Stimulated activated memory B cell treated with anti-CD40 and anti-IgM and Interleukin-4, amounts not matched to agents 10 μg/mL and 1 μg/mL and 100 μg/mL, for 72 hours (primary cell): Measurements from ENCODE around the gene MIOS.
"Not testable (repeated sequence)": the region's sequence is repeated elsewhere in the genome, so short reads cannot be mapped to it uniquely, and the experiment has no call there.

Experiments used
- ATAC-seq: fragments of 150-1000 bp; cut with Tn5 transposase; 2 replicates; pipeline ENCODE4 v1.10.0; 2021
- H3K27ac Mint-ChIP-seq: one replicate; pipeline ENCODE4 v1.8.0; 2022; ENCODE audit warnings: mild to moderate bottlenecking, mixed read lengths
- H3K27me3 Mint-ChIP-seq: one replicate; pipeline ENCODE4 v1.8.0; 2022; ENCODE audit warnings: mixed read lengths
- H3K36me3 Mint-ChIP-seq: one replicate; pipeline ENCODE4 v1.8.0; 2022; ENCODE audit warnings: mixed read lengths
- H3K4me1 Mint-ChIP-seq: one replicate; pipeline ENCODE4 v1.8.0; 2022; ENCODE audit warnings: mixed read lengths
- H3K4me3 Mint-ChIP-seq: one replicate; pipeline ENCODE4 v1.8.0; 2022; ENCODE audit warnings: mild to moderate bottlenecking, moderate library complexity, mixed read lengths
- H3K9me3 Mint-ChIP-seq: one replicate; pipeline ENCODE4 v1.8.0; 2022; ENCODE audit warnings: mixed read lengths

Gene MIOS

GRCh38 chr7:7539711-7540110 lies 27.0 kb upstream of the MIOS start:
- H3K4me3 Mint-ChIP-seq = no peak overlapping the region

GRCh38 chr7:7542251-7542835 lies 24.3 kb upstream of the MIOS start:
- H3K27me3 Mint-ChIP-seq = no peaks in the 10 kb centered on the region
- H3K4me3 Mint-ChIP-seq = no peak overlapping the region
- H3K36me3 Mint-ChIP-seq = no peaks in the 10 kb centered on the region
- H3K4me1 Mint-ChIP-seq = no peaks in the 10 kb centered on the region
- H3K27ac Mint-ChIP-seq = no peak overlapping the region
- no peaks in the 10 kb centered on the region for H3K9me3 Mint-ChIP-seq
- ATAC-seq = no peak

More at GRCh38 chr7:7539711-7540110, 27.0 kb upstream of the MIOS start:
- Mint-ChIP-seq H3K36me3 (no peaks in the 10 kb centered on the region), H3K9me3 (no peaks in the 10 kb centered on the region), H3K4me1 (no peaks in the 10 kb centered on the region), H3K27me3 (no peaks in the 10 kb centered on the region), H3K27ac (no peak overlapping the region)
- ATAC-seq = no peak

- Mint-ChIP-seq H3K9me3 (no peaks in the 10 kb centered on the region), H3K4me3 (no peak overlapping the region), H3K4me1 (no peaks in the 10 kb centered on the region), H3K27me3 (no peaks in the 10 kb centered on the region), H3K27ac (no peak overlapping the region), H3K36me3 (peaks cover 4% of the 10 kb centered on the region)
- no peak for ATAC-seq
Measured at GRCh38 chr7:7548407-7548806, 18.3 kb upstream of the MIOS start.

DNA sequence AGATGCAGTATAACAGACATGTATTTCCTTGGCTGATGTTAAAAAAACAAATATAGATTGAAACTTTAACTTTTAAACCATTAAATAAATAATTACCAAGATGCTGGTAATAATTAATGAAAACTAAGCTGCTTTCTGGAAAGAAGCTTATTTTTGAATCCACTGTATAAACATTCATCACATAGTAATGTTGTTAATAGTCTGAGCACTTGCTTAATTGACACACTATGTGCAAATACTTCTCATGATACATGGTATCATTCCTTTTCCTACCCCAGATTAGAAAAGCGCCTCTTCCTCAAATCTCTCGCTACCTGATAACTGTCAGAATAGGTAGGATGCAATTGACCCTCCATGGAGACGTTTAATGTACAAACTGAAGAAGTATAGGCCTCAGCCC lies 16.0 kb upstream of the MIOS start:
- peaks cover 10% of the 10 kb centered on the region for H3K36me3 Mint-ChIP-seq

GRCh38 chr7:7552199-7552598 lies 14.5 kb upstream of the MIOS start:
- Mint-ChIP-seq H3K4me3 (no peak overlapping the region), H3K36me3 (peaks cover 17% of the 10 kb centered on the region), H3K4me1 (no peaks in the 10 kb centered on the region), H3K9me3 (no peaks in the 10 kb centered on the region), H3K27me3 (no peaks in the 10 kb centered on the region), H3K27ac (no peak overlapping the region)
- no peak for ATAC-seq

More for the DNA sequence above, 16.0 kb upstream of the MIOS start:
- H3K27me3 Mint-ChIP-seq = no peaks in the 10 kb centered on the region
- H3K4me1 Mint-ChIP-seq = no peaks in the 10 kb centered on the region
- H3K9me3 Mint-ChIP-seq = no peaks in the 10 kb centered on the region
- no peak overlapping the region for H3K4me3 Mint-ChIP-seq
- no peak for ATAC-seq
- H3K27ac Mint-ChIP-seq = no peak overlapping the region

DNA sequence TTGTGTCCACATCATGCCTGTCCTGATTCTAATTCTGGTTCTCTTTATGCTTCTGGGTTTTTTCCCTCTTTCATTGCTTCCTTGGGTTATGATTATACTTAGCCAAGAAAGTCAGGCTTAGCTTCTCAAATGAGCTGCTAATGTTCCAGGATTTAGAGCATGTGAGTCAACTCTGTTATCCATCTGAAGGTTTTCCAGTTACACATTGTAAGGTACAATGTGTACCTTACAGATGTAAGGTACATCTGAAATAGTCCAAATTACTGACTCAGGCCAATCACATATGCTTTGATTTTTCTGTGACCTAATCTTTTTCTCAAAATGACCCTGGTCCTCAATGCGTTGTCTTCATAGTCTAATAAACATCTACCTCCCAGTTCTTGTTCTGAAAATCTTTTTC lies 13.3 kb upstream of the MIOS start:
- Mint-ChIP-seq H3K4me1 (no peaks in the 10 kb centered on the region), H3K4me3 (no peak overlapping the region), H3K27me3 (no peaks in the 10 kb centered on the region), H3K9me3 (no peaks in the 10 kb centered on the region), H3K36me3 (peaks cover 29% of the 10 kb centered on the region), H3K27ac (no peak overlapping the region)
- no peak for ATAC-seq

DNA sequence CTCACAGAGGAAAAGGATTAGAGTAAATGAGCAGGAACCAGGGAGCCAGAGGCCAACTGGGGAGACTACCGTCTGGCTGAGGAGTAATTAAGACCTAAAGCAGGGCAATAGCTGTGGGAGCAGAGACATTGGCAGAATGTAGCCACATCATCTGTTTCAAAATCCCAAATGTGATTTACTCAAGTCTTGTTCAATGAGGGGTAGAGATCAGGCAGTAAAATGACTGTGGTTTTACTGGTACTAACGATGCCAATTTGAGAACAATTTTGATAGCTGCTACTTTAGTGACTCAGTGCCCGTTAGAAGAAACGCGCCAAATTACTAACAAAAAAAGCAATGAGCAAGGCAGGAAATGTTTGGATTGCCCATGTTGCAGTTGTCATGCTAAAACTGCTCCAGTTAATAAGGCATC lies 12.7 kb upstream of the MIOS start:
- Mint-ChIP-seq H3K36me3 (peaks cover 36% of the 10 kb centered on the region), H3K27me3 (no peaks in the 10 kb centered on the region), H3K4me1 (no peaks in the 10 kb centered on the region), H3K9me3 (peaks cover 6% of the 10 kb centered on the region), H3K4me3 (no peak overlapping the region), H3K27ac (no peak overlapping the region)
- no peak for ATAC-seq

GRCh38 chr7:7554649-7555575 lies 11.8 kb upstream of the MIOS start:
- Mint-ChIP-seq H3K9me3 (peaks cover 8% of the 10 kb centered on the region), H3K4me1 (no peaks in the 10 kb centered on the region), H3K27me3 (no peaks in the 10 kb centered on the region), H3K27ac (no peak overlapping the region), H3K4me3 (no peak overlapping the region), H3K36me3 (peaks cover 44% of the 10 kb centered on the region)
- ATAC-seq = no peak

GRCh38 chr7:7556852-7557251 lies 9.8 kb upstream of the MIOS start:
- ATAC-seq = no peak

GRCh38 chr7:7557252-7557651 lies 9.4 kb upstream of the MIOS start:
- no peaks in the 10 kb centered on the region for H3K27me3 Mint-ChIP-seq
- no peak overlapping the region for H3K27ac Mint-ChIP-seq
- peaks cover 11% of the 10 kb centered on the region for H3K9me3 Mint-ChIP-seq
- H3K4me3 Mint-ChIP-seq = no peak overlapping the region
- H3K4me1 Mint-ChIP-seq = no peaks in the 10 kb centered on the region
- peaks cover 50% of the 10 kb centered on the region for H3K36me3 Mint-ChIP-seq
- ATAC-seq = no peak

More at GRCh38 chr7:7556852-7557251, 9.8 kb upstream of the MIOS start:
- peaks cover 11% of the 10 kb centered on the region for H3K9me3 Mint-ChIP-seq
- no peak overlapping the region for H3K4me3 Mint-ChIP-seq
- no peaks in the 10 kb centered on the region for H3K27me3 Mint-ChIP-seq
- H3K27ac Mint-ChIP-seq = no peak overlapping the region
- H3K36me3 Mint-ChIP-seq = peaks cover 54% of the 10 kb centered on the region
- no peaks in the 10 kb centered on the region for H3K4me1 Mint-ChIP-seq

DNA sequence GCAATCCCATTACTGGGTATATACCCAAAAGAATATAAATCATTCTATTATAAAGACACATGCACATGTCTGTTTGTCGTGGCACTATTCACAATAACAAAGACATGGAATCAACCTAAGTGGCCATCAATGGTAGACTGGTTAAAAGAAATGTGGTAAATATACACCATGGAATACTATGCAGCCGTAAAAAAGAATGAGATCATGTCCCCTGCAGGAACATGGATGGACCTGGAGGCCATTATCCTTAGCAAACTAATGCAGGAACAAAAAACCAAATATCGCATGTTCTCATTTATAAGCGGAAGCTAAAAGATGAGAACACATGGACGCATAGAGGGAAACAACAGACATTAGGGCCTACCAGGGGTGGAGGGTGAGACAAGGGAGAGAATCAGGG lies 5.1 kb upstream of the MIOS start:
- H3K27me3 Mint-ChIP-seq = not testable (repeated sequence)

DNA sequence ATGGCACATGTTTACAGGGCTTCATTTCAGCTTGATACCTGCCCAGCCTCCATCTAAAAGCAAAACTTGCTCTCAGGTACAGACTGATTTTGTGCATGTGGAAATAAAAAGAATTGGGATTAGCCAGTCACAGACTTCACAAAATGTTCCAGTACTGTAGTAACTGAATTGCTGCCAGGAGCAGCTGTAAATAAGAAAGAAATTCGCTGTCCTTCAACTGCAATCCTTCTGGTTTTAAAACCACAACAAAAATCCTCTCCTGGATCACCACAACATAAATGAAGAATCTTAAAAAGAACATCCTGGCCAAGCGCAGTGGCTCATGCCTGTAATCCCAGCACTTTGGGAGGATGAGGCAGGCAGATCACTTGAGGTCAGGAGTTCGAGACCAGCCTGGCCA lies 3.9 kb upstream of the MIOS start:
- Mint-ChIP-seq H3K9me3 (peaks cover 11% of the 10 kb centered on the region), H3K4me3 (no peak overlapping the region), H3K4me1 (peaks cover 2% of the 10 kb centered on the region), H3K27me3 (no peaks in the 10 kb centered on the region), H3K27ac (no peak overlapping the region), H3K36me3 (peaks cover 32% of the 10 kb centered on the region)
- no peak for ATAC-seq

More for the DNA sequence above, 5.1 kb upstream of the MIOS start:
- not testable (repeated sequence) for ATAC-seq, H3K27ac Mint-ChIP-seq, H3K4me1 Mint-ChIP-seq, H3K4me3 Mint-ChIP-seq
- Mint-ChIP-seq H3K9me3 (peaks cover 11% of the 10 kb centered on the region), H3K36me3 (peaks cover 38% of the 10 kb centered on the region)

DNA sequence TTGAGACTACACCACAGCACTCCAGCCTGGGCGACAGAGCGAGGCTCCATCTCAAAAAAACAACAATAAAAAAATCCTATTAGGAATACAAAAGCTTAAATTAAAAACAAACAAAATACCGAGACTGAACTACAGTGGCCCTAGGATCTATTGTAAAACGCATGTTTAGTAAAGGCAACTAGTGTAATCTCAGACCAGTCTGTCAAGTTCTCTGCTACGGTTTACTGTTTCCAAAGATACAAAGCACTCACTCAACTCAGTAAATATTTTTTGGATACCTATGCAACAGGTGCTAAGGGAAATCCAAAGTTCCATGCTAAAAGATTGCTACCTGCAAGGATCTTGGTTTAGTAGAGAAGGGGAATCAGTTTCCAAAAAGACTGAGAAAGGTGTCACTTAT lies 3.4 kb upstream of the MIOS start:
- ATAC-seq = no peak
- no peak overlapping the region for H3K27ac Mint-ChIP-seq

DNA sequence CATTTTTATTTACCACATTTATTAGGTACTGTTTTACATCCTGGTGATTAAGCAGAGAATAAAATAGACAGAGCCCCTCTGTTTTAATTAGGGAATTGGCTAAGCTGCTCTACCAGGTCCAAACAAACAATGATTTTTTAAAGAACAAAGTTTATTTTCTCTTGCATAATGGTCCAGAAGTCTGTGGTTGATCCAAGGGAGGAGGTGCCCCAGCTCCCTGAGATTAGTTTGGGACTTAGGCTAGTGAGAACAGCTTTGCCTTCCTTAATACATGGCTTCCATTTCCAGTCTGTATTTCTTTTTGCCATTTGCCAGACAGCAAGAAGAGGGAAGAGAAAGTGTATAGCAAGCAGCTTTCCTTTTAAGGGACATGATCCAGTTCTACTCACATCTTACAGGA lies 2.9 kb upstream of the MIOS start:
- peaks cover 13% of the 10 kb centered on the region for H3K4me1 Mint-ChIP-seq
- H3K36me3 Mint-ChIP-seq = peaks cover 22% of the 10 kb centered on the region
- no peak overlapping the region for H3K27ac Mint-ChIP-seq
- H3K4me3 Mint-ChIP-seq = no peak overlapping the region
- peaks cover 7% of the 10 kb centered on the region for H3K9me3 Mint-ChIP-seq
- H3K27me3 Mint-ChIP-seq = no peaks in the 10 kb centered on the region
- ATAC-seq = no peak

More for the DNA sequence above, 3.4 kb upstream of the MIOS start:
- Mint-ChIP-seq H3K36me3 (peaks cover 27% of the 10 kb centered on the region), H3K9me3 (peaks cover 11% of the 10 kb centered on the region), H3K4me3 (no peak overlapping the region), H3K27me3 (no peaks in the 10 kb centered on the region), H3K4me1 (peaks cover 7% of the 10 kb centered on the region)

GRCh38 chr7:7564323-7564780 lies 2.3 kb upstream of the MIOS start:
- Mint-ChIP-seq H3K4me1 (peaks cover 18% of the 10 kb centered on the region), H3K36me3 (peaks cover 17% of the 10 kb centered on the region)
- ATAC-seq = no peak

More at GRCh38 chr7:7564323-7564780, 2.3 kb upstream of the MIOS start:
- Mint-ChIP-seq H3K27me3 (no peaks in the 10 kb centered on the region), H3K4me3 (no peak overlapping the region), H3K27ac (no peak overlapping the region), H3K9me3 (peaks cover 4% of the 10 kb centered on the region)
